Measurements from ENCODE around the gene OPRD1.
A peak's percentile ranks its signal among the peaks of the same experiment; 100 is the strongest.
"Not testable (repeated sequence)": the region's sequence is repeated elsewhere in the genome, so short reads cannot be mapped to it uniquely, and the experiment has no call there.

The OPRD1 gene

DNA sequence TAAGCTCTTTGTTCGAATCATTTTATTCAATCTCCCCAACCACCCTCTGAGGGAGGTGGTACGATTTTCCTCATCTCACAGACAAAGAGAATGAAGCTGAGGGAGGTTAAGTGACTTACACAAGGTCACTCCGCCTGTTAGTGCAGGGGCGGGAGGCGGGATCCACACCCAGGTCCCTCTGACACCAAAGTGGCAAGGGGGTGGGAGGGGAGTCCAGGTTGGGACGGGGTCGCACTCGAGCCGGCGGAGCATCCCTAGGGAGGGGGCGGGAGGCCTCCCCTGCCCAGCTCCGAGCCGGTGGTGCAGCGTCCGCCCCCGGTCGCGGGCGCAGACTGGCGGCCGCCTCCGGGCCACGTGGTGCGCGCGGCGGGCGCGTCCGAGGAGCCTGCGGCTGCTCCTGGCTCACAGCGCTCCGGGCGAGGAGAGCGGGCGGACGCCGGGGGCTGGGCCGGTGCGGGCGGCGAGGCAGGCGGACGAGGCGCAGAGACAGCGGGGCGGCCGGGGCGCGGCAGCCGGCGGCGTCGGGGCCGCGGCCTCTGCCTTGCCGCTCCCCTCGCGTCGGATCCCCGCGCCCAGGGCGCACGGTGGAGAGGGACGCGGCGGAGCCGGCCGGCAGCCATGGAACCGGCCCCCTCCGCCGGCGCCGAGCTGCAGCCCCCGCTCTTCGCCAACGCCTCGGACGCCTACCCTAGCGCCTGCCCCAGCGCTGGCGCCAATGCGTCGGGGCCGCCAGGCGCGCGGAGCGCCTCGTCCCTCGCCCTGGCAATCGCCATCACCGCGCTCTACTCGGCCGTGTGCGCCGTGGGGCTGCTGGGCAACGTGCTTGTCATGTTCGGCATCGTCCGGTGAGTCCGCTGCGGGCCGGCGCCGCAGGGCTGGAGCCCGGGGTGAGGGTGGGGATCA lies at the start of gene OPRD1:
Gene OPRD1, plus strand, starts transcription at position 405 of the 903 bp plus-strand sequence. Its CDS starts 214 bp downstream, at position 619.
- ATAC-seq = no peak

- ATAC-seq = no peak
Measured at GRCh38 chr1:28766532-28767183, 45.3 kb upstream of the OPRD1 start.

DNA sequence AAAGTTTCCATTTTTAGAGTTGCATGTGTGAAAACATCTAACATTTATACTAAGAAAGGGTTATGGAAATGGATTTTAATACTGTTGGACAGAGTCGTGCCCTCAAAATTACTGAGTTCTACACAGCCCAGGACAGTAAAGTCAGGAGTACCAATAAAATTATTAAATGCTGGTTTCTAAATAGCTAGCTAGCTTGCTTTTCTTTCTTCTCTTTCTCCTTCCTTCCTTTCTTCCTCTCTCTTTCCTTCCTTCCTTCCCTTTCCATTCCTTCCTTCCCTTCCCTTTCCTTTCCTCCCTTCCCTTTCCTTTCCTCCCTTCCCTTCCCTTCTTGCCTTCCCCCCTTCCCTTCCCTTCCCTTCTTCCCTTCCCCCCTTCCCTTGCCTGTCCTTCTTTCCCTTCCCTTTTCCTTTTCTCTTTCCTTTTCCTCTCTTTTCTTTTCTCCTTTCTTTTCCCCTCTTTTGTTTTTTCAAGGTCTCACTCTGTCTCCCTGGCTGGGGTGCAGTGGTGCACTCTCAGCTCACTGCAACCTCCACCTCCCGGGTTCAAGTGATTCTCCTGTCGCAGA lies 41.3 kb upstream of the OPRD1 start:
- ATAC-seq = no peak

GRCh38 chr1:28771921-28772320 lies 40.0 kb upstream of the OPRD1 start:
- not testable (repeated sequence) for ATAC-seq

- ATAC-seq = no peak
Measured at GRCh38 chr1:28773105-28773504, 38.9 kb upstream of the OPRD1 start.

GRCh38 chr1:28775121-28775942 lies 36.6 kb upstream of the OPRD1 start:
- ATAC-seq = peak; percentile 79 to 80

GRCh38 chr1:28776341-28776740 lies 35.6 kb upstream of the OPRD1 start:
- ATAC-seq = no peak

- no peak for ATAC-seq
Measured at GRCh38 chr1:28778021-28778420, 33.9 kb upstream of the OPRD1 start.

DNA sequence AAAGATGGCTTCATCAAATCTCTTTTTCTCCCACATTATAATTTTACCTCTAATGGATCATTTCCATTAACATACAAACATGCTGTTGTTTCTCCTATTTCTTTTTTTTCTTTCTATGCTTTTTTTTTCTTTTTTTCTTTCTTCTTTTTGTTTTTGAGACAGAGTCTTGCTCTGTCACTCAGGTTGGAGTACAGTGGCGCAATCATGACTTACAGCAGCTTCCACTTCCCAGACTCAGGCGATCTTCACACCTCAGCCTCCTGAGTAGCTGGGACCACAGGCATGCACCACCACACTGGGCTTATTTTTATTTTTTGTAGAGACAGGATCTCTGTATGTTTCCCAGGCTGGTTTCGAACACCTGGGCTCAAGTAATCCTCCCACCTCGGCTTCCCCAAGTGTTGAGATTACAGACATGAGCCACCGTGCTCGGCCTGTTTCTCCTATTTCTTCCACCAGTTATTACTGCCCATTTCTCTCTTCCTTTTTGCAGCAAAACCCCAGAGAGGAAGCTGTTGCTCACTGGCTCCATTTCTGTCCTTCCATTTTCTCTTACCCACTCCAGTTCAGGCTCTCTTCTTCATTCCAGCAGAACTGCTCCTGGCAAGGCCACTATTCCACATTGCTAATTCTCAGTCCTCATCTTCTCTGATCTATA lies 32.1 kb upstream of the OPRD1 start:
- ATAC-seq = no peak

DNA sequence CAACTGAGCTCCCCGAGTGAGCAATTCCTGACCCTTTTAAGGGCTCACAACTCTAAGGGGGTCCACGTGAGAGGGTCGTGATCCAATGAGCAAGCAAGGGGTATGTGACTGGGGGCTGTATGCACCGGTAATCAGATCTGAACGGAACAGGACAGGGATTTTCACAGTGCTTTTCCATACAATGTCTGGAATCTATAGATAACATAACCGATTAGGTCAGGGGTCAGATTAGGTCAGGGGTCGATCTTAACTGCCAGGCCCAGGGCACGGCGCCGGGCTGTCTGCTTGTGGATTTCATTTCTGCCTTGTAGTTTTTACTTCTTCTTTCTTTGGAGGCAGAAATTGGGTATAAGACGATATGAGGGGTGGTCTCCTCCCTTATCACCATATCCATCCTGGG lies 30.7 kb upstream of the OPRD1 start:
- ATAC-seq = no peak

DNA sequence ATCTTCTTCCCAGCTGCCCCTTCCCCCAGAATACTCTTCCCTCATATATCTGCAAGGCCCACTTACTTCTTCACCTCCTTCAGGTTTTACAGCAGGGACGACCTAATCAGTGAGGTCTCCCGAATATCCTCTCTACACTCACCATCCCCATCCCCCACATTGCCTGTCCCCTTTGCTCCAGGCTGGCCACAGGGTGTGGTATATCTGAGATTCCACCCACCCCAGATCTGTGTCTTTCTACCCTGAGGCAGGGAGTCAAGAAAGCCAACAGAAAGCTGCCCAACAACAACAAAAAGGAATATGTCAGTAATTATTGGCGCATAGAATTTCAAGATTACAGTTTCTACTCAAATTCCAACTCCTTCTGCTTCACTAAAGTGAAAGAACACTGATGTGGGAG lies 30.0 kb upstream of the OPRD1 start:
- no peak for ATAC-seq

GRCh38 chr1:28783363-28783762 lies 28.6 kb upstream of the OPRD1 start:
- no peak for ATAC-seq

GRCh38 chr1:28789412-28789811 lies 22.6 kb upstream of the OPRD1 start:
- no peak for ATAC-seq

DNA sequence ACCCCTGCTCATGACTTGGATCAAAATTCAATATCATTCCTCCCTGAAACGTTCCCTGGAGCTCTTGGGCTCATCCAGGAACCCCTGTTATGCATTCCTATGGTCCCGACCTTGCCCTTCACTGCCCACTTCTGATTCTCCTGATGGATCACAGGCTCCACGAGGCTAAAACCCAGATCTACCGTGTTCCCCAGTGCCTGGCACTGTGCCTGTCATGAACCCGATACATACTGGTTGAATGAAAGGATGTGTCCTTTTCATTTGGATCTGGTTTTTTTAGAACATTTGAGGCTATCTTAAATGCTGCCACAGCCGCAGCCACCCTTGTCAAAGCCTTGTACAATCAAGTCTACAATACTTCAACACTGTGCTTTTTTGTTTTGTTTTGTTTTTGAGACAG lies 22.2 kb upstream of the OPRD1 start:
- no peak for ATAC-seq

- no peak for ATAC-seq
Measured at GRCh38 chr1:28790377-28791035, 21.5 kb upstream of the OPRD1 start.

DNA sequence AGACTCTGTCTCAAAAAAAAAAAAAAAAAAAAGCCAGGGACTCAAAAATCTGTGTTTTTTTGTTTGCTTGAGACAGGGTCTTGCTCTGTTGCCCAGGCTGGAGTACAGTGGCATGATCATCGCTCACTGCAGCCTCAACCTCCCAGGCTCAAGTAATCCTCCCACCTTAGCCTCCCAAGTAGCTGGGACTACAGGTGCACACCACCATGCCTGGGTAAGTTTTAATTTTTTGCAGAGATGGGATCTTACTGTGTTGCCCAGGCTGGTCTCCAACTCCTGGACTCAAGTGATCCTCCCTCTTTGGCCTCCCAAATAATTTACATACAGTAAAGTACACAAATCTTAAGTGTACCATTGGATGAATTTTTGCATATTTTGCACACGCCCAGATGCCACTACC lies 20.0 kb upstream of the OPRD1 start:
- ATAC-seq = not testable (repeated sequence)

GRCh38 chr1:28792644-28793121 lies 19.3 kb upstream of the OPRD1 start:
- no peak for ATAC-seq

DNA sequence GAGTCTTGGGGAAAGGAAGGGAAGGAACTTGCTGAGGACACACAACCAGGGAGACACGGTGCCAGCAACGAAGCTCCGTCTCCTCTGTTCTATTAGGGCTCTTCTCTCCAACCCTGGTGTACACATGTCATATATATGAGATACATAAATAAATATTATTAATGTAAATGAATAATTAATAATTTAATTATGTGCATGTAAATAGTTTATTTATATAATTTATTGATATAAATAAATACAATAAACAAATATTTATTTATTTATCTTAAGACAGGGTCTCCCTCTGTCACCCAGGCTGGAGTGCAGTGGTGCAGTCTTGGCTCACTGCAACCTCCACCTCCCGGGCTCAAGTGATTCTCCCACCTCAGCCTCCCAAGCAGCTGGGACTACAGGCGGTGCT lies 17.4 kb upstream of the OPRD1 start:
- not testable (repeated sequence) for ATAC-seq

DNA sequence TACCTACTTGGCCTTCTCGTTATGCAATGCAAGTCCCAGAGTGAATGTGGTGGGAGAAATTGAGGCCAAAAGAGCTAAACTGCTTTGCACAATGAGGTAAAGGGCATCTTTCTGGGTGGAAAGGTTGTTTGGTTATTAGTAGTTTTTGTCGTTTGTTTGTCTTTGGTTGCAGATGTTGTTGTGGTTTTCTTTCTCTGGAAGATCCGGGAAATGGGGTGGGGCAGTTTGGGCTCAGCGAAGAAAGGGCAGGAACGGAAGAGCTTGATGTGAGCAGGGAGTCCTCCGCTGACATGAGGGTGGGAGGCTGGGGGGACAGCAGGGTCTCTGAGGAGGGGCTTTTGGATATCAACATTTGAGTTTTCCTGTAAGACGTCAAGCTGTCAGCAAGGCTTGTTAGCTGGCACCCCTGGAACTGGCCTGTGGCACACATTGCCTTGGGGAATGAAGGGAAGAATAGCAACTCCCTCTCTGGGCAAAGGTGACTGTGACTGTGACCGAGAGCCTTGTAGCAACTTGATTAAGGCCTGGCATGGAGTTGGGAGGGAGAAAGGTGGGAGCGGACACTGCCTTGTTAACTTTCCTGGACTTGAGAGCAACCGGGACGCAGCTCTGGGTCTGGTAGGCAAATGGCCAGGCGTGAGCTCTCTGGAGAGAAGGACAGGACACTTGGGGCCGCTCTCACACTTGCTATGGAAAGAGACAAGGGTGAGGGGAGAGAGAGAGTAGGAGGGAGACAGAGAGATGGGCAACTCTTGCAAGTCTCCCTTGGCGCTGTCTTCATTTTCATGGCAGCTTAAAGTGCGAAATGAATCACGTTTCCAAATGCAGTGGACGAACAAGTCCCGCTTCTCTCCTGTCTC lies 15.4 kb upstream of the OPRD1 start:
- ATAC-seq = no peak

DNA sequence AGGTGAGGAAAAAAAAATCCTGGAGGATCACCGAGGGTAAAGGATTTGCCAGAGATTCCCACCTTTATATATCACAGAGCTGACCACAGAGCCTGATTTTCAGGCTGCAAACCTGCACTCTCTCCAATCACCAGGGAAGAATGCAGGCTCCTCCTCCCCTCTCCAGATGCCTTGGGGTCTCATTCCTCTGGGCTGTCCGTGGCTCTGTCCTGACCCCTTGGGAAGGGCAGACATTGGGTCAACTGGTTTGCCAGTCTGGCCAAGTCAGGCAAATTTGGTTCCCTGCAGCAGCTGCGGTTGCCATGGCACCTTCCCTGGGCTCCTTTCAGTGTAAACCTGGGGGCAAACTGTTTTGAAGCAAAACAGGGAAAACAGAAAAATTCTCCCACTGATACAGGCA lies 11.6 kb upstream of the OPRD1 start:
- ATAC-seq = no peak

DNA sequence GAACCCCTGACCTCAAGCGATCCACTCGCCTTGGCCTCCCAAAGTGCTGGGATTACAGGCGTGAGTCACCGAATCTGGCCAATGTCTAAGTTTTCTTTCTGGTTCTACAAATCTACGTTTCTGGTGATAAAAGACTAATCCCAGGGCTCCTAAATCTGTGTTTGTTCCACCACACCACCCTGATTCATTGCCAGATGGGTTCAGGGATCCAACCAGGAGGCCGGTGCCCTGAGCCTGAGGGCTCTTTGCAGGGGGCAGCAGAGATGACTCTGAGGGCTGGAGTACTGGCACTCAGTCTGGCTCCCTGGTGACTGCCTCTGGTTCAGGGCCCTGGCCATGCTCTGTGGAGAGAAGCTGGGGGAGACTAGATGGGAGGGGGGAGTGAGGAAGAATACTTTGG lies 10.5 kb upstream of the OPRD1 start:
- ATAC-seq = no peak
